ENCODE results near the gene NAV1.
"Not testable (repeated sequence)": the region's sequence is repeated elsewhere in the genome, so short reads cannot be mapped to it uniquely, and the experiment has no call there.

The NAV1 gene

GRCh38 chr1:201544710-201545109 is 5.8 kb downstream of the NAV1 start:
- DNase-seq (ENCODE audit: low spot score) = no peak

GRCh38 chr1:201545851-201546492 is 7.0 kb downstream of the NAV1 start:
- peak; percentile 54 for DNase-seq (ENCODE audit: low spot score)

GRCh38 chr1:201549522-201549921 is 10.6 kb downstream of the NAV1 start:
- DNase-seq (ENCODE audit: low spot score) = not testable (repeated sequence)

GRCh38 chr1:201551096-201551495 is 12.2 kb downstream of the NAV1 start:
- DNase-seq (ENCODE audit: low spot score) = no peak

GRCh38 chr1:201551877-201552731 is 13.2 kb downstream of the NAV1 start:
- no peak for DNase-seq (ENCODE audit: low spot score)

- peak; percentile 3 for DNase-seq (ENCODE audit: low spot score)
Observed at GRCh38 chr1:201552941-201553351, 14.0 kb downstream of the NAV1 start.

- DNase-seq (ENCODE audit: low spot score) = no peak
Observed at GRCh38 chr1:201553496-201554189, 14.7 kb downstream of the NAV1 start.

- DNase-seq (ENCODE audit: low spot score) = no peak
Observed at GRCh38 chr1:201554190-201554600, 15.3 kb downstream of the NAV1 start.

- no peak for DNase-seq (ENCODE audit: low spot score)
Observed at GRCh38 chr1:201554789-201555592, 16.1 kb downstream of the NAV1 start.

- no peak for DNase-seq (ENCODE audit: low spot score)
Observed at GRCh38 chr1:201555593-201555945, 16.6 kb downstream of the NAV1 start.

GRCh38 chr1:201556841-201557571 is 18.1 kb downstream of the NAV1 start:
- DNase-seq (ENCODE audit: low spot score) = no peak

- DNase-seq (ENCODE audit: low spot score) = no peak
Observed at GRCh38 chr1:201557572-201557958, 18.6 kb downstream of the NAV1 start.

- peak; percentile 95 for DNase-seq (ENCODE audit: low spot score)
Observed at GRCh38 chr1:201559679-201560162, 20.8 kb downstream of the NAV1 start.

GRCh38 chr1:201560328-201561194 is 21.6 kb downstream of the NAV1 start:
- no peak for DNase-seq (ENCODE audit: low spot score)

GRCh38 chr1:201561195-201561564 is 22.3 kb downstream of the NAV1 start:
- no peak for DNase-seq (ENCODE audit: low spot score)

GRCh38 chr1:201561601-201562000 is 22.7 kb downstream of the NAV1 start:
- DNase-seq (ENCODE audit: low spot score) = no peak

- no peak for DNase-seq (ENCODE audit: low spot score)
Observed at GRCh38 chr1:201562257-201562656, 23.3 kb downstream of the NAV1 start.

- DNase-seq (ENCODE audit: low spot score) = no peak
Observed at GRCh38 chr1:201562659-201563405, 23.9 kb downstream of the NAV1 start.

GRCh38 chr1:201563406-201563780 is 24.5 kb downstream of the NAV1 start:
- DNase-seq (ENCODE audit: low spot score) = no peak

GRCh38 chr1:201563941-201564340 is 25.0 kb downstream of the NAV1 start:
- no peak for DNase-seq (ENCODE audit: low spot score)

All from iPS-NIHi11 (cell line).